Measurements from ENCODE around the gene PCDHGA3. TPM values are rescaled to one million over a fixed set of nuclear protein-coding genes. Genes with fewer than 3 reads are reported as not detected.

The PCDHGA3 gene
- polyA plus RNA-seq (2012; ENCODE audit: insufficient read length, low read depth): 0.29 TPM

DNA sequence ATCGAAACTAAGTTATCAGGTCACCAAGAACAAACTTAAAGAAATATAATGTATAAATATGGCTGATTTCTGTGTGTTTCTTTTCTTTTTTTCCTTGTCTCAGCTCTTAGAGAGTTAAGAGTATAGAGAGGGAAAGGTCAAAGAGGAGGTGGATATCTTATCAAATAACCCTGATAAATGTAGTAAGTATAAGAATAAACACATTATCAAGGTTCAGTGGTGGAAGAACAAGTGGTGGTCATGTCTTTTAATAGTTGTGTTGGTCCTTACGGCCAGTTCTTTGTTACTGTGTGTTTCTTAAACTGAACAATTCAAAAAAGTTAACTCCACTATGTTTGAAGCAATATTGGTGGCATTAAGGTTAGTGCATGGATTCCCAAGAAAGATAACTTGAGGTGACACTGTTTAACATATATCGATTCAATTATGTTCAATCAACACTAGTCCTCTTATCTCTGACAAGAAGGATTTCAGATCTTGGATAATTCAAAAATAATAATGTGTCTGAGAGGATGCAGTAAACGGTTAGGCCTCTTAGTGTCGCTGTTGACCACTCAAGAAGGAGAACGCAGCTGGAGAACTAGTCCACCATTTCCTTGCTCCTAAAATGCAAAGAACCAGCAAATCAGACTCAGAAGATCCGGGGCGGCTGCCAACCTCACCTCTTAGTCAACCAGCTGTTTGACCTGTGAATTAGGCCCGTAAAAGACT lies at the start of gene PCDHGA3:
TSS of gene PCDHGA3 (plus strand) at position 588 of the 711 bp plus-strand sequence. CDS start 205 bp downstream, outside the sequence.
- TF ChIP-seq REST (IDR thresholded peaks at IDR 0.05; ENCODE audit: insufficient read depth in 1 of 2, low read depth in 2 of 2, low read length in 2 of 2) (no peak), SIN3A (IDR thresholded peaks at IDR 0.05; ENCODE audit: borderline replicate concordance, insufficient read depth, low read length) (no peak), TAF1 (IDR thresholded peaks at IDR 0.05; ENCODE audit: borderline replicate concordance, insufficient read depth, low read length) (no peak), FOXP2 (optimal IDR thresholded peaks at IDR 0.05; ENCODE audit: borderline replicate concordance, extremely low read depth, extremely low read length, insufficient read depth) (no peak), POLR2AphosphoS5 (IDR thresholded peaks at IDR 0.05; ENCODE audit: low read depth, low read length) (no peak)

DNA sequence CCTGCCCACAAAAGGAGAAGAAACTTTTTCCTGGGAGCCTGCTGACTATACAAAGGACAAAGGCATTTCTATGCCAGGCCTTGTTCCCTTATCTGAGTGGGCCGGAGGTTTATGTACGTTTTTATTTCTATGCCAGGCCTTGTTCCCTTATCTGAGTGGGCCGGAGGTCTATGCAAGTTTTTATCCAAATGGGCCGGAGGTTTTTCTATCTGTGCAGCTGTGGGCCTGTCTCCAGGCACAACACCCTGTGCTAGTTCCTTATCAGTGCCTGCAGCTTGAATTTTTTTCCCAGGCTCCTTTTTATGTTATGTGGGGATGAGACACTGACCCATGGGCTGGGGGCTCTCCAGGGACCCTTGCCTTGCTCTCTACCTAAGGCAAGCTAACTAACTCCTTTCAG lies 45.3 kb upstream of the PCDHGA3 start:
- TF ChIP-seq TAF1 (IDR thresholded peaks at IDR 0.05; ENCODE audit: borderline replicate concordance, insufficient read depth, low read length) (no peak), FOXP2 (optimal IDR thresholded peaks at IDR 0.05; ENCODE audit: borderline replicate concordance, extremely low read depth, extremely low read length, insufficient read depth) (no peak)

DNA sequence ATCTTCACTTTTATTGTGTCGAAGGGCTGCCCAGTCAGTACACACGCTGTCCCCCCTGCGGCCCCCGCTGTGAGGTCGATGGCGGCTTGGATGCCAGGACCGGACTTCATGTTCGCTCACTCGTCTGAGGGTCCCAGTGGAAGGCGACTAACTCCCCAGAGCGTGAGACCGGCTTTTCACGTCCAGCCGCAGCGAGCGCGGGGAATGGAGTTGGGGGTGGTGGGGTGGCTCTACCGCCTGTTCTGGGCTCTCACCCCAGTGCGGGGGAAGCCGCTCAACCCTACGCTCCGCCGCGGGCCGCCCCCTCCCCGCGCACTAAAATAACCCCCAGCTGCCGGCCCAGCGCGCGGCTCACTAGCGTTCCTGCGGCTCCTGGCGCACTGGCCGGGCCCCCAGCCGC lies 39.9 kb upstream of the PCDHGA3 start, which contains the start of gene SLC25A2:
TSS of gene SLC25A2 (minus strand) at position 294 of the 400 bp plus-strand sequence. CDS start at position 110, 184 bp downstream.
- TF ChIP-seq REST (IDR thresholded peaks at IDR 0.05; ENCODE audit: insufficient read depth in 1 of 2, low read depth in 2 of 2, low read length in 2 of 2): no peak
- no peak for TF ChIP-seq TAF1 (IDR thresholded peaks at IDR 0.05; ENCODE audit: borderline replicate concordance, insufficient read depth, low read length)
- TF ChIP-seq POLR2AphosphoS5 (IDR thresholded peaks at IDR 0.05; ENCODE audit: low read depth, low read length): no peak
- TF ChIP-seq FOXP2 (optimal IDR thresholded peaks at IDR 0.05; ENCODE audit: borderline replicate concordance, extremely low read depth, extremely low read length, insufficient read depth): no peak
- no peak for TF ChIP-seq SIN3A (IDR thresholded peaks at IDR 0.05; ENCODE audit: borderline replicate concordance, insufficient read depth, low read length)

- TF ChIP-seq REST (IDR thresholded peaks at IDR 0.05; ENCODE audit: insufficient read depth in 1 of 2, low read depth in 2 of 2, low read length in 2 of 2): no peak
- no peak for TF ChIP-seq TAF1 (IDR thresholded peaks at IDR 0.05; ENCODE audit: borderline replicate concordance, insufficient read depth, low read length)
- TF ChIP-seq SIN3A (IDR thresholded peaks at IDR 0.05; ENCODE audit: borderline replicate concordance, insufficient read depth, low read length): no peak
- no peak for TF ChIP-seq POLR2AphosphoS5 (IDR thresholded peaks at IDR 0.05; ENCODE audit: low read depth, low read length)
- no peak for TF ChIP-seq FOXP2 (optimal IDR thresholded peaks at IDR 0.05; ENCODE audit: borderline replicate concordance, extremely low read depth, extremely low read length, insufficient read depth)
Observed at GRCh38 chr5:141306630-141307029, 37.0 kb upstream of the PCDHGA3 start.

DNA sequence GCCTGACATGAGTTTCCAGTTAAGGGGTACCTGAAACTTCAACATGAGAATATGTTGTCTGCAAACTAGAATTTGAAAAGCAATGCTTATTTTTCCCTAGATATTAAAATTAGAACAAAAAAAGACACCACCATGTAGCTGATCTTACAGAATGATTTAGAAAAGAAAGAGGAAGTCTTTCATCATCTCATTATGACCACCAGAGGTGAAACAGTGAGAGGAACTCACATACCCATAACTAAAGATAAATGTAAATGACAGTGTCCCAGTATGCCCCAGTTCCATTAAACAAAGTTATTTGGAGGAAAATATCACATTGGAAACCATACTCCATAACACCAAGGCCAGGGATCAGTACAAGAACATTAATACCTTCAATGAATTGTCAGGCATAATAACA lies 29.9 kb upstream of the PCDHGA3 start:
- no peak for TF ChIP-seq TAF1 (IDR thresholded peaks at IDR 0.05; ENCODE audit: borderline replicate concordance, insufficient read depth, low read length)

GRCh38 chr5:141319202-141319601 lies 24.4 kb upstream of the PCDHGA3 start:
- TF ChIP-seq TAF1 (IDR thresholded peaks at IDR 0.05; ENCODE audit: borderline replicate concordance, insufficient read depth, low read length): no peak
- TF ChIP-seq SIN3A (IDR thresholded peaks at IDR 0.05; ENCODE audit: borderline replicate concordance, insufficient read depth, low read length): no peak
- no peak for TF ChIP-seq REST (IDR thresholded peaks at IDR 0.05; ENCODE audit: insufficient read depth in 1 of 2, low read depth in 2 of 2, low read length in 2 of 2)
- no peak for TF ChIP-seq POLR2AphosphoS5 (IDR thresholded peaks at IDR 0.05; ENCODE audit: low read depth, low read length)
